H9 (cell line): Measurements from ENCODE around the gene CEP97. TPM values are rescaled to one million over a fixed set of nuclear protein-coding genes. Genes with fewer than 3 reads are reported as not detected.

Experiments
- DNase-seq: peaks from one replicate; pipeline ENCODE4 v3.0.0-alpha.2; 2017
- H2AFZ ChIP-seq: one replicate; pipeline ENCODE4 v1.6.1; 2013; ENCODE audit warnings: mild to moderate bottlenecking, low read length, control low read depth, moderate library complexity
- H2AK5ac ChIP-seq: 2 replicates; pipeline ENCODE4 v1.6.1; 2013; ENCODE audit warnings: low read length, control low read depth, mixed read lengths; ENCODE audit not compliant: insufficient read length
- H2BK120ac ChIP-seq: one replicate; pipeline ENCODE4 v1.6.1; 2013; ENCODE audit warnings: low read depth, mild to moderate bottlenecking, low read length, control low read depth, inconsistent platforms; ENCODE audit not compliant: poor library complexity, severe bottlenecking
- H2BK12ac ChIP-seq: 2 replicates; pipeline ENCODE4 v1.6.1; 2013; ENCODE audit warnings: low read length, control low read depth, mixed read lengths, low read depth; ENCODE audit not compliant: insufficient read length
- H2BK15ac ChIP-seq: 2 replicates; pipeline ENCODE4 v1.6.1; 2013; ENCODE audit warnings: low read depth, low read length, control low read depth
- H2BK20ac ChIP-seq: one replicate; pipeline ENCODE4 v1.6.1; 2013; ENCODE audit warnings: low read depth, mild to moderate bottlenecking, low read length, control low read depth, inconsistent platforms; ENCODE audit not compliant: poor library complexity, severe bottlenecking
- H2BK5ac ChIP-seq: 2 replicates; pipeline ENCODE4 v1.6.1; 2013; ENCODE audit warnings: low read length, control low read depth, mixed read lengths; ENCODE audit not compliant: insufficient read length
- H3K14ac ChIP-seq: 2 replicates; pipeline ENCODE4 v1.6.1; 2013; ENCODE audit warnings: low read length, control low read depth; ENCODE audit not compliant: insufficient read depth
- H3K18ac ChIP-seq: 2 replicates; pipeline ENCODE4 v1.6.1; 2013; ENCODE audit warnings: low read depth, mild to moderate bottlenecking, mixed read lengths, low read length, control low read depth; ENCODE audit not compliant: insufficient read length
- H3K23ac ChIP-seq: 2 replicates; pipeline ENCODE4 v1.6.1; 2013; ENCODE audit warnings: low read length, control low read depth, mixed read lengths, low read depth; ENCODE audit not compliant: insufficient read length
- H3K23me2 ChIP-seq: 2 replicates; pipeline ENCODE4 v1.6.1; 2013; ENCODE audit warnings: low read depth, mild to moderate bottlenecking, mixed read lengths, low read length, control low read depth; ENCODE audit not compliant: insufficient read length, poor library complexity, severe bottlenecking
- H3K27ac ChIP-seq: 2 replicates; pipeline ENCODE4 v1.5.1; 2013; ENCODE audit warnings: low read length, control low read depth, mixed read lengths, low read depth; ENCODE audit not compliant: insufficient read length
- H3K27me3 ChIP-seq: 2 replicates; pipeline ENCODE4 v1.6.1; 2013; ENCODE audit warnings: low read length, control low read depth, inconsistent platforms; ENCODE audit not compliant: insufficient read depth
- H3K4ac ChIP-seq: 2 replicates; pipeline ENCODE4 v1.6.1; 2013; ENCODE audit warnings: low read depth, mild to moderate bottlenecking, control low read depth, inconsistent platforms, low read length, moderate library complexity
- H3K4me1 ChIP-seq: 2 replicates; pipeline ENCODE4 v1.6.1; 2013; ENCODE audit warnings: low read length, control low read depth, inconsistent platforms; ENCODE audit not compliant: insufficient read depth
- H3K4me2 ChIP-seq: 2 replicates; pipeline ENCODE4 v1.6.1; 2013; ENCODE audit warnings: low read length, control low read depth, mixed read lengths; ENCODE audit not compliant: insufficient read length, insufficient read depth
- H3K56ac ChIP-seq: 2 replicates; pipeline ENCODE4 v1.6.1; 2013; ENCODE audit warnings: low read depth, mild to moderate bottlenecking, mixed read lengths, low read length, control low read depth; ENCODE audit not compliant: insufficient read length
- H3K79me1 ChIP-seq: 2 replicates; pipeline ENCODE4 v1.6.1; 2013; ENCODE audit warnings: low read depth, mild to moderate bottlenecking, moderate library complexity, low read length, control low read depth, inconsistent platforms; ENCODE audit not compliant: insufficient read depth, poor library complexity, severe bottlenecking
- H3K79me2 ChIP-seq: 2 replicates; pipeline ENCODE4 v1.6.1; 2013; ENCODE audit warnings: low read length, control low read depth, inconsistent platforms; ENCODE audit not compliant: insufficient read depth
- H3K9ac ChIP-seq: 2 replicates; pipeline ENCODE4 v1.6.1; 2013; ENCODE audit warnings: low read length, control low read depth, mixed read lengths; ENCODE audit not compliant: insufficient read length; ENCODE audit errors: extremely low read depth
- H3K9me3 ChIP-seq: one replicate; pipeline ENCODE4 v1.6.1; 2013; ENCODE audit warnings: low read depth, low read length, inconsistent platforms; ENCODE audit not compliant: control insufficient read depth
- H3T11ph ChIP-seq: one replicate; pipeline ENCODE4 v1.6.1; 2013; ENCODE audit warnings: mild to moderate bottlenecking, low read length, control low read depth, inconsistent platforms
- H4K20me1 ChIP-seq: one replicate; pipeline ENCODE4 v1.6.1; 2013; ENCODE audit not compliant: control insufficient read depth, insufficient read length, insufficient read depth
- H4K5ac ChIP-seq: 2 replicates; pipeline ENCODE4 v1.6.1; 2013; ENCODE audit warnings: low read depth, mild to moderate bottlenecking, mixed read lengths, low read length, control low read depth; ENCODE audit not compliant: insufficient read length
- H4K8ac ChIP-seq: replicated peaks from 2 replicates; pipeline ENCODE4 v1.6.1; 2013; ENCODE audit warnings: low read length, control low read depth, mixed read lengths, low read depth; ENCODE audit not compliant: insufficient read length
- H4K91ac ChIP-seq: 2 replicates; pipeline ENCODE4 v1.6.1; 2013; ENCODE audit warnings: low read depth, mild to moderate bottlenecking, moderate library complexity, mixed read lengths, low read length, control low read depth; ENCODE audit not compliant: insufficient read length
- H3K27ac Mint-ChIP-seq, 3 experiments: 2 replicates in 2 of 3; 3 replicates in 1 of 3; pipeline ENCODE4 v1.8.0; 2020 to 2021; ENCODE audit warnings: mixed read lengths in 3 of 3, mild to moderate bottlenecking in 1 of 3, moderate library complexity in 1 of 3
- H3K27me3 Mint-ChIP-seq: 2 replicates; pipeline ENCODE4 v1.8.0; 2021; ENCODE audit warnings: low read depth, mild to moderate bottlenecking, moderate library complexity, mixed read lengths
- H3K36me3 Mint-ChIP-seq, 3 experiments: 2 replicates in 2 of 3; 3 replicates in 1 of 3; pipeline ENCODE4 v1.8.0; 2020 to 2021; ENCODE audit warnings: low read depth in 3 of 3, mixed read lengths in 3 of 3; ENCODE audit not compliant: insufficient read depth in 1 of 3
- H3K4me1 Mint-ChIP-seq, 2 experiments: 2 replicates each; pipeline ENCODE4 v1.8.0; 2020; ENCODE audit warnings: mixed read lengths in 2 of 2
- H3K4me3 Mint-ChIP-seq, 2 experiments: 2 replicates in 1 of 2; 3 replicates in 1 of 2; pipeline ENCODE4 v1.8.0; 2020 to 2021; ENCODE audit warnings: mild to moderate bottlenecking in 2 of 2, mixed read lengths in 2 of 2, moderate library complexity in 1 of 2
- H3K9me3 Mint-ChIP-seq, 2 experiments: 2 replicates in 1 of 2; 3 replicates in 1 of 2; pipeline ENCODE4 v1.8.0; 2020; ENCODE audit warnings: mild to moderate bottlenecking in 2 of 2, mixed read lengths in 2 of 2, moderate library complexity in 1 of 2
- CTCF ChIP-seq: fragments of 200-600 bp; sonication (generic); conservative IDR thresholded peaks from 3 replicates; pipeline ENCODE4 v1.8.0; 2021; ENCODE audit warnings: antibody characterized with exemption, mild to moderate bottlenecking
- total RNA-seq: library from RNA; stranded (reverse); gene quantifications from 2 replicates; pipeline ENCODE4 v1.2.1, GENCODE V29; 2021

The CEP97 gene
- total RNA-seq, 1 experiment from 2014 or later = 13.9 TPM

DNA sequence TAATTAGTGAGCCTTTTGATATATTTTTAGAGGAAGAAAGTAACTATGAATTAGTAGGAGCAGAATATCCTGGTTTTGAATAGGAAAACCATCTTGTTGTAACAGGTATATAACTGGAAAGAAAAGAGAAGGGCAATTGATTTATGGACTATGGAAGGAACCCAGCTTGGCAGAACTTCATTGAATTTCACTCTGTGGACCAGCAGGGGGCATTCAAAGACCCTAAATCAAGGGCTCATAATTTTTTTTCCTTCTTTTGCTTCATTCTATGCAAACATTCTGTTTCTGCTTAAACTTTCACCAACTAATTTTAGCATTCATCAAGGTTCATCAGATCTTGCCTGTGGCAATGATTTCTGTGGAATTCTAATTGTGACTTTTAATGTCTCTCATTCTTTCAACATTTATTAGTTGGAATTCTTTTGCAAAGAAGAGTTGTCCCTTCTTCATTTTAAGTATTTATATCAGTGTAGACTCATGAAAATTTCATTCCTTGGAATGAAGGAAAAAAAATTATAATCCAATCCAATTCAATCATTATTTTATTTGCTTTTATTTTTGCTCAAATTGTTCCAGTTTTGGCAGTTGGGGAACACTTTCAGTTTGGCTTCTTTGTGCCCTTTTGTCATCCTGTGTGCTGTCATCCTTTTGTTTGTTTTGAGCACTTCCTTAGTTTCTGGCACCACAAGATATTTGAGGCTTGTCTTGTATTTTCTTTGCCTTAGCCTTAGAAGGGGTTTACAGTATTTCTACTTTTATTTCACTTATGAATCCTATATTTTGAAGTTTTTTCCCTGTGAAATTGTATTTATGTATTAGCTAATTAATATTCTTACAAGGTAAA, 85.0 kb downstream of the CEP97 start:
- no peaks in the 10 kb centered on the region for H3K23me2 ChIP-seq
- no peak overlapping the region for H2AK5ac ChIP-seq
- H2BK20ac ChIP-seq = no peak overlapping the region
- no peak overlapping the region for H4K5ac ChIP-seq
- no peak for DNase-seq
- no peaks in the 10 kb centered on the region for H3K27me3 ChIP-seq
- H3K9me3 ChIP-seq = no peaks in the 10 kb centered on the region
- no peak overlapping the region for H3K4ac ChIP-seq
- Mint-ChIP-seq H3K36me3 (peaks cover 0 to 2% (median 2%) of the 10 kb centered on the region in 3 experiments; a peak in 5 of 7 replicates), H3K4me3 (no peak overlapping the region), H3K27ac (no peak overlapping the region), H3K4me1 (peaks cover 7 to 10% of the 10 kb centered on the region in 2 experiments), H3K27me3 (no peaks in the 10 kb centered on the region), H3K9me3 (no peaks in the 10 kb centered on the region)
- H2AFZ ChIP-seq = no peak overlapping the region
- H2BK5ac ChIP-seq = no peak overlapping the region
- H3K4me2 ChIP-seq = no peak overlapping the region
- H3K23ac ChIP-seq = no peak overlapping the region
- no peaks in the 10 kb centered on the region for H3K79me2 ChIP-seq
- no peak overlapping the region for H4K91ac ChIP-seq
- no peaks in the 10 kb centered on the region for H4K20me1 ChIP-seq
- no peak overlapping the region for H2BK120ac ChIP-seq
- TF ChIP-seq CTCF = peak; percentile 79
- H2BK15ac ChIP-seq = no peak overlapping the region
- no peak overlapping the region for H3K14ac ChIP-seq
- H3K56ac ChIP-seq = no peak overlapping the region
- no peak overlapping the region for H3T11ph ChIP-seq
- H3K27ac ChIP-seq = no peak overlapping the region
- no peaks in the 10 kb centered on the region for H3K79me1 ChIP-seq
- no peak overlapping the region for H4K8ac ChIP-seq
- no peak overlapping the region for H3K9ac ChIP-seq
- no peaks in the 10 kb centered on the region for H3K4me1 ChIP-seq
- H2BK12ac ChIP-seq = no peak overlapping the region
- H3K18ac ChIP-seq = no peak overlapping the region
